Astrocyte (in vitro differentiated cells and primary cell): ENCODE data around the gene POLR3B. TPM values are rescaled to one million over a fixed set of nuclear protein-coding genes. Genes with fewer than 3 reads are reported as not detected.

Source experiments
- DNase-seq: peaks from one replicate; pipeline ENCODE4 v3.0.0-alpha.2; 2010; ENCODE audit warnings: low read depth
- FAIRE-seq: peaks from 2 replicates; lab custom pipeline; 2011; peaks lifted over from hg19 to GRCh38; lab: Jason Lieb, UNC
- H2AFZ ChIP-seq: 2 replicates; pipeline ENCODE4 v1.6.0; 2012; ENCODE audit warnings: low read depth, low read length, inconsistent platforms
- H3K27ac ChIP-seq: 2 replicates; pipeline ENCODE4 v1.5.1; 2011; ENCODE audit warnings: low read depth, low read length, inconsistent platforms
- H3K27me3 ChIP-seq: 2 replicates; pipeline ENCODE4 v1.6.0; 2011; ENCODE audit warnings: low read length, inconsistent platforms; ENCODE audit not compliant: insufficient read depth
- H3K36me3 ChIP-seq: 2 replicates; pipeline ENCODE4 v1.5.1; 2011; ENCODE audit warnings: low read length, inconsistent platforms; ENCODE audit not compliant: insufficient read depth
- H3K4me1 ChIP-seq: 2 replicates; pipeline ENCODE4 v1.5.1; 2011; ENCODE audit warnings: low read length, inconsistent platforms; ENCODE audit not compliant: insufficient read depth
- H3K4me2 ChIP-seq: 2 replicates; pipeline ENCODE4 v1.6.0; 2012; ENCODE audit warnings: low read length, inconsistent platforms
- H3K4me3 ChIP-seq: 2 replicates; pipeline ENCODE4 v1.5.1; 2011; ENCODE audit warnings: low read depth, mild to moderate bottlenecking, low read length, inconsistent platforms; ENCODE audit not compliant: insufficient read depth
- H3K79me2 ChIP-seq: 2 replicates; pipeline ENCODE4 v1.6.0; 2012; ENCODE audit warnings: mild to moderate bottlenecking, low read length, inconsistent platforms; ENCODE audit not compliant: insufficient read depth
- H3K9ac ChIP-seq: 2 replicates; pipeline ENCODE4 v1.6.0; 2012; ENCODE audit warnings: mild to moderate bottlenecking, low read length, inconsistent platforms
- H3K9me3 ChIP-seq: 2 replicates; pipeline ENCODE4 v1.5.1; 2012; ENCODE audit warnings: low read depth, mild to moderate bottlenecking, low read length, inconsistent platforms; ENCODE audit not compliant: insufficient read depth
- H4K20me1 ChIP-seq: 2 replicates; pipeline ENCODE4 v1.6.0; 2012; ENCODE audit warnings: low read length, inconsistent platforms; ENCODE audit not compliant: insufficient read depth
- H3K27ac Mint-ChIP-seq: one replicate; pipeline ENCODE4 v1.8.0; 2021; ENCODE audit warnings: mild to moderate bottlenecking, mixed read lengths; ENCODE audit not compliant: unreplicated experiment
- H3K27me3 Mint-ChIP-seq: one replicate; pipeline ENCODE4 v1.8.0; 2021; ENCODE audit warnings: low read depth, mixed read lengths; ENCODE audit not compliant: unreplicated experiment
- H3K36me3 Mint-ChIP-seq: one replicate; pipeline ENCODE4 v1.8.0; 2021; ENCODE audit warnings: low read depth, mixed read lengths; ENCODE audit not compliant: unreplicated experiment
- H3K4me1 Mint-ChIP-seq: one replicate; pipeline ENCODE4 v1.8.0; 2021; ENCODE audit warnings: low read depth, mixed read lengths; ENCODE audit not compliant: unreplicated experiment
- H3K4me3 Mint-ChIP-seq: one replicate; pipeline ENCODE4 v1.8.0; 2021; ENCODE audit warnings: mild to moderate bottlenecking, moderate library complexity, mixed read lengths; ENCODE audit not compliant: unreplicated experiment
- H3K9me3 Mint-ChIP-seq: one replicate; pipeline ENCODE4 v1.8.0; 2021; ENCODE audit warnings: mild to moderate bottlenecking, mixed read lengths; ENCODE audit not compliant: unreplicated experiment
- EZH2 ChIP-seq: IDR thresholded peaks from 2 replicates; pipeline ENCODE4 v1.6.1; 2012; ENCODE audit warnings: mild to moderate bottlenecking, low read length, inconsistent platforms; ENCODE audit not compliant: insufficient read depth
- total RNA-seq: library from RNA; stranded (reverse); gene quantifications from 2 replicates; pipeline ENCODE4 v1.2.1, GENCODE V29; 2021
- TF ChIP-seq, protein P1 (sequence below): IDR thresholded peaks from 2 replicates; pipeline ENCODE4 v1.5.1; 2011; ENCODE audit warnings: low read depth, mild to moderate bottlenecking, inconsistent platforms, low read length, moderate library complexity; ENCODE audit not compliant: insufficient read depth

The POLR3B gene
- total RNA-seq, 1 donor from 2014 or later, result 10.9 TPM

DNA sequence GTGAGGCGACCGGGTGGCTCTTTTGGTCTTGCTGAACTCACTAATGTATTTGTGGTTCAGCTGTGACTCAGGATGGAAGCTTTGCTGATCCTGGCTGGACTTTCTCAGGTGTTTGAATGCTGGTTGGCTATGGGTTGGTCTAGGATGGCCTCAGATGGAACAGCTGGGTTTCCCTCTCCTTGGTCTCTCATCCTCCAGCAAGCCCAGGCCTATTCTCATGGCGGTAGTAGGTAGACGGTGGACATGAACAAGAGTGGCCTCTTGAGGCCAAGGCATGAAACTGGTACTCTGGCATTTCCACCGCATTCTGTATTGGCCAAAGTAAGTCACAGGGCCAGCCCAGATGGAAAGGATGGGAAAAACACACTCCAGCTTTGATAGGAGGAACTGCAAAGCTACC is 11.8 kb upstream of the POLR3B start:
- Histone ChIP-seq H3K9me3 (no peaks in the 10 kb centered on the region), H3K36me3 (no peaks in the 10 kb centered on the region), H3K79me2 (no peaks in the 10 kb centered on the region), H3K4me2 (no peak overlapping the region), H3K9ac (no peak overlapping the region), H4K20me1 (no peaks in the 10 kb centered on the region), H3K27me3 (no peaks in the 10 kb centered on the region), H3K27ac (no peak overlapping the region), H2AFZ (no peak overlapping the region), H3K4me3 (no peak overlapping the region), H3K4me1 (peaks cover 9% of the 10 kb centered on the region)
- DNase-seq (peak; percentile 51), FAIRE-seq (no peak)
- Mint-ChIP-seq H3K4me3 (no peak overlapping the region), H3K36me3 (peaks cover 6% of the 10 kb centered on the region), H3K9me3 (no peaks in the 10 kb centered on the region), H3K27me3 (peaks cover 9% of the 10 kb centered on the region), H3K27ac (no peak overlapping the region), H3K4me1 (peaks cover 14% of the 10 kb centered on the region)
- TF ChIP-seq, protein P1, sequence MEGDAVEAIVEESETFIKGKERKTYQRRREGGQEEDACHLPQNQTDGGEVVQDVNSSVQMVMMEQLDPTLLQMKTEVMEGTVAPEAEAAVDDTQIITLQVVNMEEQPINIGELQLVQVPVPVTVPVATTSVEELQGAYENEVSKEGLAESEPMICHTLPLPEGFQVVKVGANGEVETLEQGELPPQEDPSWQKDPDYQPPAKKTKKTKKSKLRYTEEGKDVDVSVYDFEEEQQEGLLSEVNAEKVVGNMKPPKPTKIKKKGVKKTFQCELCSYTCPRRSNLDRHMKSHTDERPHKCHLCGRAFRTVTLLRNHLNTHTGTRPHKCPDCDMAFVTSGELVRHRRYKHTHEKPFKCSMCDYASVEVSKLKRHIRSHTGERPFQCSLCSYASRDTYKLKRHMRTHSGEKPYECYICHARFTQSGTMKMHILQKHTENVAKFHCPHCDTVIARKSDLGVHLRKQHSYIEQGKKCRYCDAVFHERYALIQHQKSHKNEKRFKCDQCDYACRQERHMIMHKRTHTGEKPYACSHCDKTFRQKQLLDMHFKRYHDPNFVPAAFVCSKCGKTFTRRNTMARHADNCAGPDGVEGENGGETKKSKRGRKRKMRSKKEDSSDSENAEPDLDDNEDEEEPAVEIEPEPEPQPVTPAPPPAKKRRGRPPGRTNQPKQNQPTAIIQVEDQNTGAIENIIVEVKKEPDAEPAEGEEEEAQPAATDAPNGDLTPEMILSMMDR, result peak; percentile 21
- no peak for TF ChIP-seq EZH2

DNA sequence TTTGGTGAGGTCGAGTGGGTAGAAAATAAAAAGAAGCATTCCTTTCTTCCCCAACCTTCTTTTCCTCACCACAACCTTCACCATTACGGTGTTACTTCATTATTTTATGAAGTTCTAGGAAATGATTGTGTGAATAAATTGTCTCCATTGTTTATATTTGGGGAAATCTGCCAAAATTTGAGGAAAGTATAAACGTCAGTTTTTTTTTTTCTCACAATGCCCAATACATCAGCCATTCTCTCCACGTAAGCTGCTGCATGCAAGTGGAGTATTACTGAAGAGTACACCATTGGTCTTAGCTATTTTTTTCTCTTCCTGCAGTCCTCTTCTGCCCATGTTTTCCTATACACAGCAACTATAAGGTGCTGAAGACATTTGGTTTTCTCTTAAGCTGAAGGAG is 9.1 kb upstream of the POLR3B start:
- FAIRE-seq, result no peak
- H3K27ac Mint-ChIP-seq, result no peak overlapping the region
- H3K36me3 Mint-ChIP-seq, result peaks cover 6% of the 10 kb centered on the region

DNA sequence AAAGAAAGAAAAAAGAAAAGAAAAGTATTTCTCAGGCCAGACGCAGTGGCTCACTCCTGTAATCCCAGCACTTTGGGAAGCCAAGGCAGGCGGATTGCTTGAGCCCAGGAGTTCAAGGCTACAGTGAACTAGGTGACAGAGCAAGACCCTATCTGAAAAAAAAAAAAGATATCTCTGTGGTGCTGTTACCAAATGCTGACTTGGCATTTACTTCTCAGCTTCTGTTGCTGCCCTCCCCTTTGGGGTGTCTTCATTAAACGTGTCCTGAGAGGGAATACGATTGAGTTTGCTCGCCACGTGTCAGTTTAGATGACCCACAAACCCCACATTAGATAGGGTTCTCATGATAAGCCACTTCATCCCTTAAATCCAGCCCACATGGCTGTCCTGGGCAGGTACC is 4.4 kb upstream of the POLR3B start:
- Histone ChIP-seq H4K20me1 (no peaks in the 10 kb centered on the region), H3K36me3 (no peaks in the 10 kb centered on the region), H3K9me3 (no peaks in the 10 kb centered on the region), H3K79me2 (no peaks in the 10 kb centered on the region), H3K9ac (no peak overlapping the region), H3K27me3 (peaks cover 4% of the 10 kb centered on the region), H3K27ac (no peak overlapping the region), H2AFZ (no peak overlapping the region), H3K4me2 (no peak overlapping the region), H3K4me3 (no peak overlapping the region), H3K4me1 (peaks cover 5% of the 10 kb centered on the region)
- Mint-ChIP-seq H3K36me3 (no peaks in the 10 kb centered on the region), H3K27ac (no peak overlapping the region), H3K27me3 (peaks cover 19% of the 10 kb centered on the region), H3K9me3 (no peaks in the 10 kb centered on the region), H3K4me3 (no peak overlapping the region), H3K4me1 (peaks cover 3% of the 10 kb centered on the region)
- TF ChIP-seq, protein P1, result no peak
- no peak for TF ChIP-seq EZH2
- no peak for FAIRE-seq
- no peak for DNase-seq

More for the DNA sequence above, 9.1 kb upstream of the POLR3B start:
- no peak overlapping the region for H3K27ac ChIP-seq
- H4K20me1 ChIP-seq, result no peaks in the 10 kb centered on the region
- no peaks in the 10 kb centered on the region for H3K9me3 Mint-ChIP-seq
- TF ChIP-seq EZH2, result no peak
- TF ChIP-seq, protein P1, result no peak
- no peaks in the 10 kb centered on the region for H3K36me3 ChIP-seq
- peaks cover 4% of the 10 kb centered on the region for H3K27me3 ChIP-seq
- no peak overlapping the region for H3K9ac ChIP-seq
- H3K4me1 ChIP-seq, result no peaks in the 10 kb centered on the region
- H3K4me3 Mint-ChIP-seq, result no peak overlapping the region
- H3K4me2 ChIP-seq, result no peak overlapping the region
- H3K9me3 ChIP-seq, result no peaks in the 10 kb centered on the region
- H3K27me3 Mint-ChIP-seq, result peaks cover 16% of the 10 kb centered on the region
- H3K4me1 Mint-ChIP-seq, result peaks cover 1% of the 10 kb centered on the region
- H3K4me3 ChIP-seq, result no peak overlapping the region
- H3K79me2 ChIP-seq, result no peaks in the 10 kb centered on the region
- no peak for DNase-seq
- H2AFZ ChIP-seq, result no peak overlapping the region
